IPS-20b (cell line): ENCODE measurements around the gene CNNM3.

ENCODE experiments used
- H3K27ac ChIP-seq: one replicate; pipeline ENCODE4 v1.5.1; 2013; ENCODE audit warnings: low read length
- H3K27me3 ChIP-seq: 2 replicates; pipeline ENCODE4 v1.6.1; 2013; ENCODE audit warnings: mild to moderate bottlenecking, low read length, inconsistent platforms; ENCODE audit not compliant: insufficient read depth
- H3K36me3 ChIP-seq: 2 replicates; pipeline ENCODE4 v1.6.1; 2013; ENCODE audit warnings: low read depth, mild to moderate bottlenecking, inconsistent platforms, low read length, moderate library complexity; ENCODE audit not compliant: insufficient read depth
- H3K4me1 ChIP-seq: 2 replicates; pipeline ENCODE4 v1.6.1; 2013; ENCODE audit warnings: mild to moderate bottlenecking, control low read depth, inconsistent platforms, low read length, moderate library complexity; ENCODE audit not compliant: insufficient read depth
- H3K4me3 ChIP-seq: 2 replicates; pipeline ENCODE4 v1.5.1; 2013; ENCODE audit warnings: mild to moderate bottlenecking, low read length, inconsistent platforms
- H3K9ac ChIP-seq: 2 replicates; pipeline ENCODE4 v1.6.1; 2013; ENCODE audit warnings: low read depth, mild to moderate bottlenecking, inconsistent platforms, low read length, moderate library complexity
- H3K9me3 ChIP-seq: 2 replicates; pipeline ENCODE4 v1.6.1; 2013; ENCODE audit warnings: mild to moderate bottlenecking, low read depth, low read length, inconsistent platforms; ENCODE audit not compliant: insufficient read depth

The CNNM3 gene

GRCh38 chr2:96870626-96871255 lies 54.7 kb downstream of the CNNM3 start:
- peak overlapping the region; percentile 90 for H3K4me3 ChIP-seq
- peaks cover 20% of the 10 kb centered on the region for H3K36me3 ChIP-seq
- H3K4me1 ChIP-seq: peaks cover 19% of the 10 kb centered on the region
- peak overlapping the region; percentile 98; the same call in 1 of the 2 replicates for H3K9ac ChIP-seq
- H3K27ac ChIP-seq: no peak overlapping the region
- H3K9me3 ChIP-seq: no peaks in the 10 kb centered on the region
- H3K27me3 ChIP-seq: peaks cover 10% of the 10 kb centered on the region

GRCh38 chr2:96872591-96873349 lies 56.7 kb downstream of the CNNM3 start:
- Histone ChIP-seq H3K36me3 (no peaks in the 10 kb centered on the region), H3K27me3 (peaks cover 10% of the 10 kb centered on the region), H3K9me3 (no peaks in the 10 kb centered on the region), H3K9ac (no peak overlapping the region), H3K27ac (no peak overlapping the region), H3K4me1 (peaks cover 21% of the 10 kb centered on the region; the same call in 1 of the 2 replicates), H3K4me3 (no peak overlapping the region)

GRCh38 chr2:96873651-96874096 lies 57.6 kb downstream of the CNNM3 start:
- no peaks in the 10 kb centered on the region for H3K9me3 ChIP-seq
- peaks cover 21% of the 10 kb centered on the region; the same call in 1 of the 2 replicates for H3K4me1 ChIP-seq
- H3K36me3 ChIP-seq: no peaks in the 10 kb centered on the region
- no peak overlapping the region for H3K27ac ChIP-seq
- H3K4me3 ChIP-seq: no peak overlapping the region
- peaks cover 10% of the 10 kb centered on the region for H3K27me3 ChIP-seq
- no peak overlapping the region for H3K9ac ChIP-seq

- H3K9me3 ChIP-seq: no peaks in the 10 kb centered on the region
- H3K36me3 ChIP-seq: no peaks in the 10 kb centered on the region
- peaks cover 10% of the 10 kb centered on the region for H3K27me3 ChIP-seq
- H3K9ac ChIP-seq: no peak overlapping the region
- no peak overlapping the region for H3K27ac ChIP-seq
- no peak overlapping the region for H3K4me3 ChIP-seq
- H3K4me1 ChIP-seq: peaks cover 21% of the 10 kb centered on the region; the same call in 1 of the 2 replicates
Measured at GRCh38 chr2:96874198-96874831, 58.2 kb downstream of the CNNM3 start.

GRCh38 chr2:96875498-96876268 lies 59.6 kb downstream of the CNNM3 start:
- peaks cover 18% of the 10 kb centered on the region; the same call in 1 of the 2 replicates for H3K4me1 ChIP-seq
- H3K36me3 ChIP-seq: no peaks in the 10 kb centered on the region
- H3K9ac ChIP-seq: no peak overlapping the region
- no peaks in the 10 kb centered on the region for H3K9me3 ChIP-seq
- no peak overlapping the region for H3K4me3 ChIP-seq
- H3K27me3 ChIP-seq: peaks cover 6% of the 10 kb centered on the region; the same call in 1 of the 2 replicates
- H3K27ac ChIP-seq: no peak overlapping the region

- Histone ChIP-seq H3K4me3 (no peak overlapping the region), H3K4me1 (peaks cover 24% of the 10 kb centered on the region; the same call in 1 of the 2 replicates), H3K9ac (no peak overlapping the region), H3K36me3 (no peaks in the 10 kb centered on the region), H3K9me3 (no peaks in the 10 kb centered on the region), H3K27me3 (no peaks in the 10 kb centered on the region), H3K27ac (no peak overlapping the region)
Measured at GRCh38 chr2:96876269-96877041, 60.4 kb downstream of the CNNM3 start.

GRCh38 chr2:96877042-96877451 lies 61.0 kb downstream of the CNNM3 start:
- H3K9ac ChIP-seq: no peak overlapping the region
- H3K9me3 ChIP-seq: no peaks in the 10 kb centered on the region
- H3K27ac ChIP-seq: no peak overlapping the region
- H3K36me3 ChIP-seq: no peaks in the 10 kb centered on the region
- H3K27me3 ChIP-seq: no peaks in the 10 kb centered on the region
- H3K4me3 ChIP-seq: no peak overlapping the region
- H3K4me1 ChIP-seq: peaks cover 28% of the 10 kb centered on the region; the same call in 1 of the 2 replicates

GRCh38 chr2:96877631-96878092 lies 61.6 kb downstream of the CNNM3 start:
- no peak overlapping the region for H3K9ac ChIP-seq
- peaks cover 34% of the 10 kb centered on the region for H3K4me1 ChIP-seq
- H3K36me3 ChIP-seq: no peaks in the 10 kb centered on the region
- no peak overlapping the region for H3K4me3 ChIP-seq
- H3K9me3 ChIP-seq: no peaks in the 10 kb centered on the region
- no peak overlapping the region for H3K27ac ChIP-seq
- peaks cover 4% of the 10 kb centered on the region; the same call in 1 of the 2 replicates for H3K27me3 ChIP-seq

- Histone ChIP-seq H3K27me3 (peaks cover 5% of the 10 kb centered on the region; the same call in 1 of the 2 replicates), H3K9ac (no peak overlapping the region)
Measured at GRCh38 chr2:96878171-96878570, 62.1 kb downstream of the CNNM3 start.

GRCh38 chr2:96878796-96879544 lies 62.9 kb downstream of the CNNM3 start:
- H3K36me3 ChIP-seq: no peaks in the 10 kb centered on the region
- no peak overlapping the region for H3K4me3 ChIP-seq
- H3K27ac ChIP-seq: no peak overlapping the region
- H3K4me1 ChIP-seq: peaks cover 36% of the 10 kb centered on the region
- H3K9me3 ChIP-seq: no peaks in the 10 kb centered on the region
- H3K9ac ChIP-seq: no peak overlapping the region
- H3K27me3 ChIP-seq: peaks cover 5% of the 10 kb centered on the region; the same call in 1 of the 2 replicates

More at GRCh38 chr2:96878171-96878570, 62.1 kb downstream of the CNNM3 start:
- Histone ChIP-seq H3K9me3 (no peaks in the 10 kb centered on the region), H3K4me1 (peaks cover 36% of the 10 kb centered on the region), H3K27ac (no peak overlapping the region), H3K36me3 (no peaks in the 10 kb centered on the region), H3K4me3 (no peak overlapping the region)
